Skeletal muscle satellite cell (primary cell): ENCODE results near the gene DDAH2. TPM values are rescaled to one million over a fixed set of nuclear protein-coding genes. Genes with fewer than 3 reads are reported as not detected.

Experiments
- small RNA-seq: library from RNA; depleted of rRNA; stranded (forward); fragments of <200 nt; gene quantifications from one replicate; pipeline ENCODE3, GENCODE V24; 2012

DDAH2 gene

Small RNA genes within 50 kb of the gene (small RNA-seq; reads per million reads assigned to genes)
- not detected for gene LY6G6D
- not detected for gene MIR4646
- not detected for gene MSH5-SAPCD1
- gene RF00019, result not detected
- not detected for gene RNU6-850P
- gene SAPCD1, result not detected
